Measurements from ENCODE around the gene SCCPDH.

GRCh38 chr1:246771366-246771765 is 47.2 kb downstream of the SCCPDH start:
- TF ChIP-seq SMC3 (IDR thresholded peaks at IDR 0.05) (no peak), USF2 (IDR thresholded peaks at IDR 0.05) (no peak), RAD21 (conservative IDR thresholded peaks at IDR 0.05 in 1 of 2, IDR thresholded peaks at IDR 0.05 in 1 of 2) (no peak), ZFP36 (IDR thresholded peaks at IDR 0.05; ENCODE audit: borderline replicate concordance, partially characterized antibody) (no peak), PHF8 (IDR thresholded peaks at IDR 0.05; ENCODE audit: borderline replicate concordance, low read depth) (no peak), JUN (IDR thresholded peaks at IDR 0.05) (no peak), CTCF (IDR thresholded peaks at IDR 0.05) (no peak), POLR2A (IDR thresholded peaks at IDR 0.05; ENCODE audit: low read length) (no peak)

All from A549 (cell line).